PFSK-1 (cell line): Measurements from ENCODE around the gene TMEM178A.

Source experiments
- FOXP2 ChIP-seq: optimal IDR thresholded peaks from 2 replicates; pipeline ENCODE3; 2011; ENCODE audit warnings: borderline replicate concordance, control low read depth, inconsistent platforms; ENCODE audit not compliant: insufficient read depth; ENCODE audit errors: extremely low read length, extremely low read depth
- POLR2AphosphoS5 ChIP-seq: IDR thresholded peaks from 2 replicates; pipeline ENCODE4 v1.6.1; 2012; ENCODE audit warnings: low read depth, mild to moderate bottlenecking, control low read depth, low read length, moderate library complexity
- SIN3A ChIP-seq: IDR thresholded peaks from 2 replicates; pipeline ENCODE4 v1.6.1; 2012; ENCODE audit warnings: mild to moderate bottlenecking, low read length, moderate library complexity, borderline replicate concordance; ENCODE audit not compliant: insufficient read depth
- TAF1 ChIP-seq: IDR thresholded peaks from 2 replicates; pipeline ENCODE4 v1.6.1; 2012; ENCODE audit warnings: low read length, control low read depth, borderline replicate concordance; ENCODE audit not compliant: insufficient read depth
- TF ChIP-seq, protein P1 (sequence below), 2 experiments: IDR thresholded peaks; 2 replicates each; pipeline versions ENCODE4 v1.6.1 to v1.8.0; 2011 to 2012; ENCODE audit warnings: low read depth in 2 of 2, low read length in 2 of 2, control low read depth in 1 of 2, inconsistent platforms in 1 of 2, mild to moderate bottlenecking in 1 of 2, moderate library complexity in 1 of 2; ENCODE audit not compliant: insufficient read depth in 1 of 2

TMEM178A gene

GRCh38 chr2:39728085-39728484 is 62.4 kb downstream of the TMEM178A start:
- TF ChIP-seq, protein P1, sequence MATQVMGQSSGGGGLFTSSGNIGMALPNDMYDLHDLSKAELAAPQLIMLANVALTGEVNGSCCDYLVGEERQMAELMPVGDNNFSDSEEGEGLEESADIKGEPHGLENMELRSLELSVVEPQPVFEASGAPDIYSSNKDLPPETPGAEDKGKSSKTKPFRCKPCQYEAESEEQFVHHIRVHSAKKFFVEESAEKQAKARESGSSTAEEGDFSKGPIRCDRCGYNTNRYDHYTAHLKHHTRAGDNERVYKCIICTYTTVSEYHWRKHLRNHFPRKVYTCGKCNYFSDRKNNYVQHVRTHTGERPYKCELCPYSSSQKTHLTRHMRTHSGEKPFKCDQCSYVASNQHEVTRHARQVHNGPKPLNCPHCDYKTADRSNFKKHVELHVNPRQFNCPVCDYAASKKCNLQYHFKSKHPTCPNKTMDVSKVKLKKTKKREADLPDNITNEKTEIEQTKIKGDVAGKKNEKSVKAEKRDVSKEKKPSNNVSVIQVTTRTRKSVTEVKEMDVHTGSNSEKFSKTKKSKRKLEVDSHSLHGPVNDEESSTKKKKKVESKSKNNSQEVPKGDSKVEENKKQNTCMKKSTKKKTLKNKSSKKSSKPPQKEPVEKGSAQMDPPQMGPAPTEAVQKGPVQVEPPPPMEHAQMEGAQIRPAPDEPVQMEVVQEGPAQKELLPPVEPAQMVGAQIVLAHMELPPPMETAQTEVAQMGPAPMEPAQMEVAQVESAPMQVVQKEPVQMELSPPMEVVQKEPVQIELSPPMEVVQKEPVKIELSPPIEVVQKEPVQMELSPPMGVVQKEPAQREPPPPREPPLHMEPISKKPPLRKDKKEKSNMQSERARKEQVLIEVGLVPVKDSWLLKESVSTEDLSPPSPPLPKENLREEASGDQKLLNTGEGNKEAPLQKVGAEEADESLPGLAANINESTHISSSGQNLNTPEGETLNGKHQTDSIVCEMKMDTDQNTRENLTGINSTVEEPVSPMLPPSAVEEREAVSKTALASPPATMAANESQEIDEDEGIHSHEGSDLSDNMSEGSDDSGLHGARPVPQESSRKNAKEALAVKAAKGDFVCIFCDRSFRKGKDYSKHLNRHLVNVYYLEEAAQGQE (IDR thresholded peaks at IDR 0.05; ENCODE audit: insufficient read depth in 1 of 2, low read depth in 2 of 2, low read length in 2 of 2) = peak in 1 of 2 experiments; percentile 55; a peak in 2 of 4 replicates

DNA sequence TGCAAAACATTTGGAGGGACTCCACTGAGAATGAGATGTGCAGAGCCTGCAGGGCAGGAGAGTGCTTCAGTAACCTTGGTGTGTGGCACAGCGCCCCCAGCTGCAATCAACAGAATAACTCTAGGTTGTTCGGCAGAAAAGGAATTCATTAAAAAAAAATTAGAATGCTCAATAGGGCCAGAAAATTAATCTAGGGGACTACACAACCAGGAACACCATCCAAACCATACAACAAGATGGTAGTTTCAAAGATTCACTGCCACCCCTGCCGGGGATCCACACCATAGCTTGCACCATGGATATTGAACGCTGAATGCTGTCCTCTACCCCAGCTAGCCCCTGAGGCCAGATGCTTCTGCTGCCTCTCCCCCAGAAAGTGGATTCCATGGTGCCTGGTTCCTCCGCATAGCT is 63.2 kb downstream of the TMEM178A start:
- TF ChIP-seq FOXP2 = no peak
- no peak for TF ChIP-seq TAF1
- TF ChIP-seq, protein P1 (IDR thresholded peaks at IDR 0.05; ENCODE audit: insufficient read depth in 1 of 2, low read depth in 2 of 2, low read length in 2 of 2) = no peak
- TF ChIP-seq POLR2AphosphoS5 = no peak
- no peak for TF ChIP-seq SIN3A

DNA sequence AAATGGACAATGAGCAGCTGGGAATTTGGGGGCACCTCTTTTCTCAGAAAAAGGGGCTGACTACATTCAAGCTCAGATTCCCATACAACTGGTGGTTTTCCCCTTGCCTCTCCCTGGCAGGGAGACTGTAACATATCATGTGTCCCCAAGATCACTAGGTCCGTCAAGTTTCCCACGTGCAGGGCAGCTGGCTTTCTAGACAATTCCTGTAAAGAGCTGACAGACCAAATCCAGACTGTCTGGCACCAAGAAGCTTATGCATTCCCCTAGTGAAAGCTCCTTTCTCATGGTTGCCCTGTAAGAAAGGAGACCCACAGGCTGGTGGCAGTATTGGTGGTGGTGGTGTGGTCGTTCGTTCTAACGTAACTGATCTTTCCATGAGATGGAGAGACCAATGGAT is 64.6 kb downstream of the TMEM178A start:
- TF ChIP-seq, protein P1 (IDR thresholded peaks at IDR 0.05; ENCODE audit: insufficient read depth in 1 of 2, low read depth in 2 of 2, low read length in 2 of 2) = no peak
- TF ChIP-seq TAF1 (no peak), SIN3A (no peak), POLR2AphosphoS5 (no peak), FOXP2 (no peak)

DNA sequence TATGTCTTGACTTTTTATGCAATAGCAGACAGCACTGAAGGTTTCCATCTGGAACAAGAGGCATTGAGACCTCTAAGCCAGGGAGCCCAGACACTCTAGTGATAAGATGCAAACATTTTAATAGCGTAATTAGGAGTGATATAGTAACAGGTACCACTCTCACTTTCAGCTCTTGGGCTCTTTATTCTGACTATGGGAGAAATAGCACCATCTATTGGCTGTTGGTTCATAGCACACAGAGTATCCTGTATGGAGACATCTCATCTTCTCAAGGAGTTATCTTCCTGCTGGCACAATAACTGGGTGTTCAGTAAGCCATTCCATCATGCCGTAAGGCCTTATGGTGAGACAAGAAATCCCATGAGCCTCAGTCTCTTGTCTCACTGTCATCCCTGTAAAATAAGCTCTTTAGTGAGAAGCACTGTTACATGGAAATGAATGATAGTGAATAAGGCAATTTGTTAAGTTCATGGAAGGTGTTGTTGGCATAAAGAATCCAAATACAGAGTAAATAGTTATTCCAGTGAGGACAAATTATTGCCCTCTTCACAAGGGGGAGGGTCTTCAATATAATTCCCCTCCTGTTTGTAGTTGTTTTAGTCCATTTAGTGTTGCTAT is 65.1 kb downstream of the TMEM178A start:
- TF ChIP-seq, protein P1 (IDR thresholded peaks at IDR 0.05; ENCODE audit: insufficient read depth in 1 of 2, low read depth in 2 of 2, low read length in 2 of 2) = no peak
- no peak for TF ChIP-seq SIN3A
- TF ChIP-seq FOXP2 = no peak
- TF ChIP-seq TAF1 = no peak
- no peak for TF ChIP-seq POLR2AphosphoS5

- TF ChIP-seq POLR2AphosphoS5 = no peak
These were observed 65.8 kb downstream of the TMEM178A start for GRCh38 chr2:39731546-39731945.

DNA sequence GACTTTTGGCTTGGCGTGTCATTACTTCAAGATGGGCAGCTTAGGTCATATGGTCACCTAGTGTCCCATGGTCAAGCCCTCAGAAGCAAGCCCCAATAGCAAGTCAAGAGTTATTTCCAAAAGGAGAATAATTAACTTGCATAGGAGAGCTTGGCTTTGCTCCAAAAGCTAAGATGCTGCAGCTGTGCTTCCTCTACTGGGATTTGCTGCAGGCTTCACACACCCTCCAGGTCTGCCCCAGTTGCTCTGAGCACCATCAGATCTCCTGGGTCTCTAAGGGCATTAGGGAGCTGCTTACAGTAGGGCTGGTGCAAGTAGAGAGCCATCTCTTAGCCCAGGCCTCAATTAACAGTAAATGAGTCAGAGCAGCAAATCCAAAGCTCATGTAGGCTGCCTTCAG is 66.8 kb downstream of the TMEM178A start:
- TF ChIP-seq SIN3A (no peak), FOXP2 (no peak), TAF1 (no peak), POLR2AphosphoS5 (no peak)
- TF ChIP-seq, protein P1 (IDR thresholded peaks at IDR 0.05; ENCODE audit: insufficient read depth in 1 of 2, low read depth in 2 of 2, low read length in 2 of 2) = no peak
